ACC112 (cell line): Measurements from ENCODE around the gene VEGFC.
A peak's percentile ranks its signal among the peaks of the same experiment; 100 is the strongest.

Source experiments
- H2AFZ ChIP-seq: fragments of 200-600 bp; sonication (generic); one replicate; pipeline ENCODE4 v1.6.0; 2017; ENCODE audit warnings: antibody characterized with exemption, low read length; ENCODE audit not compliant: unreplicated experiment
- H3K27ac ChIP-seq: fragments of 200-600 bp; sonication (generic); 2 replicates; pipeline ENCODE4 v1.5.1; 2014; ENCODE audit warnings: low read depth, mild to moderate bottlenecking, antibody characterized with exemption, low read length, moderate library complexity
- H3K27me3 ChIP-seq: fragments of 200-600 bp; sonication (generic); 2 replicates; pipeline ENCODE4 v1.6.1; 2014; ENCODE audit warnings: mild to moderate bottlenecking, antibody characterized with exemption, low read length, moderate library complexity, mixed read lengths; ENCODE audit not compliant: insufficient read depth
- H3K36me3 ChIP-seq: fragments of 200-600 bp; sonication (generic); 2 replicates; pipeline ENCODE4 v1.6.1; 2016; ENCODE audit warnings: mild to moderate bottlenecking, antibody characterized with exemption, low read length, moderate library complexity, mixed read lengths; ENCODE audit not compliant: insufficient read depth
- H3K4me1 ChIP-seq: fragments of 200-600 bp; sonication (generic); one replicate; pipeline ENCODE4 v1.6.1; 2016; ENCODE audit warnings: low read length, mixed read lengths; ENCODE audit not compliant: insufficient read depth, unreplicated experiment, control insufficient read depth
- H3K4me3 ChIP-seq: fragments of 200-600 bp; sonication (generic); 2 replicates; pipeline ENCODE4 v1.5.1; 2014; ENCODE audit warnings: mild to moderate bottlenecking, low read depth, low read length
- H3K79me2 ChIP-seq: fragments of 200-600 bp; sonication (generic); one replicate; pipeline ENCODE4 v1.6.0; 2016; ENCODE audit warnings: low read length; ENCODE audit not compliant: control insufficient read depth, unreplicated experiment, insufficient read depth

Gene VEGFC

DNA sequence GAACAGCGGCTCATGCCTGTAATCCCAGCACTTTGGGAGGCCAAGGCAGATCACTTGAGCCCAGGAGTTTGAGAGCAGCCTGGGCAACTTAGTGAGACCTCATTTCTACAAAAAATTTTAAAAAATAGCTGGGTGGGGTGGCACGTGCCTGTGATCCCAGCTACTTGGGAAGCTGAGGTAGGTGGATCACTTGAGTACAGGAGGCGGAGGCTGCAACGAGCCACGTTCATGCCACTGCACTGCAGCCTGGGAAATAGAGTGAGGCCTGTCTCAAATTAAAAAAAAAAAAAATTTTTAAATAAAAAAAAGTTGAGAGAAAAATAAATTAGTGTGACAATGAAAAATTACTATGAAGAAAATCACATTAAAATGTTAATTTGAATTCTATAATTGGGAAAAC is 10.5 kb downstream of the VEGFC start:
- Histone ChIP-seq H3K27ac (peak overlapping the region; percentile 87), H2AFZ (no peak overlapping the region), H3K79me2 (peaks cover 94% of the 10 kb centered on the region)

DNA sequence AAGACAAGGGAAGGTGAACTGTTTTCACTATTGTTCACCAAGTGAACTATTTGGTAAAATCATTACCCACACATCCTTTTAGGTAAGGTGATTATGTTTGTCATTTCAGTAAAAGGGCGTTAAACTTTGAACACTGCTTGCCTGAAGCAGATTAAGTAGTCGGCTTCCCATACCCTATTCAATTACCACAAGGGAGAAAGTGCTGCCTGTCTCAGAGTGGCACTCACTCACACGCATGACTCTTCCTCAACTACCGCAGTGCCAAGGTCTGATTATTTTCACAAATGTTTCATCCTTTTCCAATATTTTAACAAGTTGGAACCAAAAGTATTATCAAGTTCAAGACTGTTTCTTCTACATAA is 11.0 kb downstream of the VEGFC start:
- Histone ChIP-seq H3K4me1 (peaks cover 57% of the 10 kb centered on the region), H3K79me2 (peaks cover 94% of the 10 kb centered on the region), H3K27ac (peak overlapping the region; percentile 87), H2AFZ (no peak overlapping the region), H3K27me3 (no peaks in the 10 kb centered on the region), H3K4me3 (peak overlapping the region; percentile 52), H3K36me3 (no peaks in the 10 kb centered on the region)

More for the DNA sequence above, 10.5 kb downstream of the VEGFC start:
- Histone ChIP-seq H3K27me3 (no peaks in the 10 kb centered on the region), H3K4me3 (peak overlapping the region; percentile 52), H3K36me3 (no peaks in the 10 kb centered on the region), H3K4me1 (peaks cover 61% of the 10 kb centered on the region)

DNA sequence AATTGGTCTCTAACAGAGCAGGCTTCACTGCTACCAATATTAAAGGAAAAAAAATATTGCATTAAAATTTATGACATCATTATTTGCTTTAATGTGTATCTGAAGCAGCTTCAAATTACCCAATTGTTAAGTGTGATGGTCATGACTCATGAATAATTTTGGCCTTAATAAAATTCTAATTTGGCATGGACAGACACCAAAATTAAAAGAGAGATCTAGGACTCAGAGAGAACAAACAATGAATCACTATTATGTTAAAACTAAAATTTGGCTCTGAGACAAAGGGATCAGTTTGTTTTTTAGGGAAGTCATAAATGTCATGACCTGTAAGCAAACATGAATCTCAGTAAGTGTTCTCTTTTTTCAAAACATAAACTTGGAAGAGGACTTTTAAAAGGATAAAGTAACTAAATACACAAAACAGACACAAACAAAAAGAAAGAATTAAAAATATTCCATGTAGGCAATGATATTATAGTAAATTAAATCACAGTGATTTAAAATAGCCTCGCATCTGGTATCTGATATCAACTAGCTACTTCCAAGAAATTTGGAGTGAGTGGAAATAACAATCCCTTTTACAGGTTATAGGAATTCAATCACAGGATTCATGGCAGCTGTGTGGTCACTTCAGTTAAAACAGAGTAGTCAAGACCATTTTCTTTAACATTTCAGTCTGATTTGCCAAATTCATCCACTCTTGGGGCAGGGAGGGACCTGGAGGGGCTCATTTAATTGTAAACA is 11.6 kb downstream of the VEGFC start:
- Histone ChIP-seq H3K79me2 (peaks cover 94% of the 10 kb centered on the region), H3K27ac (peak overlapping the region; percentile 87), H3K36me3 (no peaks in the 10 kb centered on the region), H3K4me3 (peak overlapping the region; percentile 52), H3K27me3 (no peaks in the 10 kb centered on the region), H2AFZ (no peak overlapping the region), H3K4me1 (peaks cover 56% of the 10 kb centered on the region)

DNA sequence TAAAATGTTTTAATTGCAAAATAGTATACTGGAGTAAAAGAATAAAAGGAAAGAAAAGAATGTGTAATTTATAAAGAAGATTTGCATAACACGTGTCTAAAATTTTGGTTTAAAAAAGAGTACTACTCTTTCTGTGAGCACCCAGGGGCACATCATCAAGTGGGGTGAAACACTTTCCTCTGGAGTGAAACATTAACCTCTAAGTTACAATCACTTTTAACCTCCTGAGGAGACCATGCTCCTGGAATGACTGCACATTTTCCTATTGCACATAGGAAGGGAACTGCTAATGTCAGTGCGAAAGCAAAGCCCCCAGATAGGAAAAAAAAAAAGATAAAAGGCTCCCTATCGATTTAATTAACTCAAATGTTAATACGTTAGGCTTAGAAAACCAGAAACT is 13.3 kb downstream of the VEGFC start:
- H2AFZ ChIP-seq: no peak overlapping the region
- no peaks in the 10 kb centered on the region for H3K36me3 ChIP-seq
- no peaks in the 10 kb centered on the region for H3K27me3 ChIP-seq
- peaks cover 96% of the 10 kb centered on the region for H3K79me2 ChIP-seq
- peak overlapping the region; percentile 79 for H3K27ac ChIP-seq
- H3K4me3 ChIP-seq: no peak overlapping the region
- H3K4me1 ChIP-seq: peaks cover 54% of the 10 kb centered on the region

DNA sequence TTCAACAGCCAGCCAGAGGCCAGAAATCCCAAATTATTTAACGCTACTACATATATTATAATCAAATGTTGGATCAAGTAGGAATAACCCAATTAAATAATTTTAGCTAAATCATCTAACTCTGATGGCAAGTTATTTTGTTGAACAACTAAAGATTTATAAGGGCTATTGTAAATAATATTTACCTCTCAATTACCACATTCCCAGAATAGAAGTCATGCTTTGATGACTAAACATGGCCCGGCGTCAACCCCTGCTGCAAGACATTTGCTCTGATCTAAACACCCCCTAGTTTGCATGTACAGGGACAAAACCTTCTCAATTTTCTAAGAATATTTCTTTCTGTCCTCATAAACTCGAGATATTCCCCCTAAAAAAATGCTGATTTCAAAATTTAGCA is 14.2 kb downstream of the VEGFC start:
- no peaks in the 10 kb centered on the region for H3K36me3 ChIP-seq
- peak overlapping the region; percentile 15 for H3K4me3 ChIP-seq
- H3K27ac ChIP-seq: peak overlapping the region; percentile 79
- peaks cover 54% of the 10 kb centered on the region for H3K4me1 ChIP-seq
- H3K79me2 ChIP-seq: peaks cover 93% of the 10 kb centered on the region
- no peaks in the 10 kb centered on the region for H3K27me3 ChIP-seq
- H2AFZ ChIP-seq: no peak overlapping the region

DNA sequence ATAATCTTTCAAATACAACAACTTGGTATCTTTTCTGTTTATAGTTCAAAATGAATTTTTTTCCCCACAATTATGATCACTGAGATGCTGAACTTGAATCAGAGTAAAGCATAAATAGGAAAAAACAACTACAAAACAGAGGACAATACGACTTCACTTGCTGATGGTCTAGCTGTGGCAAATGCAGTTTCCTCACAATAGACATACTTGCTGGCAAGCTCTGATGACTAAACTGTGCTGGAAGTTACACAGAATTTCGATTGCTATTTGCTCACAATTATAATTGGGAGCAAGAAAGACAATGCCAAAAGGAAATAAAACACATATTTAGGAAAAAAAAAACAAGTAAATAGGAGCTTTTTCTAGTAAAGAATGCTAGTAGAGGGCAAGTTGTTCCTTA is 14.7 kb downstream of the VEGFC start:
- Histone ChIP-seq H3K27ac (peak overlapping the region; percentile 79), H3K4me1 (peaks cover 54% of the 10 kb centered on the region), H3K4me3 (peak overlapping the region; percentile 15), H3K36me3 (no peaks in the 10 kb centered on the region), H3K79me2 (peaks cover 93% of the 10 kb centered on the region), H3K27me3 (no peaks in the 10 kb centered on the region), H2AFZ (no peak overlapping the region)

DNA sequence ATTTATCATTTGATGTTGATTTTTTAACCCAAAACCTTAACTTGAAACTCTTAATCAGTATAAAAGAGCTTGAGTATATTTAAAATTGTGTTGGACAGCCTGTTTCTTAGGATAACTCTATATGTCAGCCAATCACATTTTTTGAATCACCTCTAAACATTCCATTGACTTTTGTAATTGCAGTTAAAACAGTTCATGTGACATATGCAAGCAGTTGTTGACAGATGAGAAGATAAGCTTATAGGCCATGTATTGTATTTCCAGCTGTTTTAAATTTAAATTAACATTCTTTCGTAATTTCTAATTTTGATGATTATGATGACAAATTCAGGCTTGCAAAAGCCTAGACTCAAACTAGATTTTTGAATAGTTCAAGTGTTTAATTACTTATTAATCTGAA is 17.4 kb downstream of the VEGFC start:
- Histone ChIP-seq H3K27me3 (no peaks in the 10 kb centered on the region), H3K36me3 (no peaks in the 10 kb centered on the region), H3K4me3 (no peak overlapping the region), H2AFZ (no peak overlapping the region), H3K27ac (peak overlapping the region; percentile 33; the same call in 1 of the 2 replicates), H3K79me2 (peaks cover 95% of the 10 kb centered on the region), H3K4me1 (peaks cover 54% of the 10 kb centered on the region)

DNA sequence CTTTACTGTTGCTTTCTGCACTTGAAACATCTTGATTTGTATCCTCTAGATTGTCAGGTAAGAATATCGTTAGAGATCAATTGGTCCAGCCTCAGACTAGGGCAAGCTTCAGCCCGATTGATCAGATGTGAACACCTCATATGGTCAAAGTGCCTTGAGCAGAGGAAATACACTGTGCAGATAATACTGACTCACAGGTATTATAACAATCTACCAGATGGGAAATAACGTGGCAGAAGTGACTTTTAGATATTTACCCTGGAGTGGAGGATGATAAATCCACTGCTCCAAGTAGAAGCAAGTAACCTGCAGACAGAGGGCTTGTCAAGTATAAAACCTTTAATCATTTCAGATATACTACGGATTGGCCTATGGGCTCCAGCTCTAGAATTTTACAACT is 17.9 kb downstream of the VEGFC start:
- H2AFZ ChIP-seq: no peak overlapping the region
- H3K4me3 ChIP-seq: no peak overlapping the region
- H3K4me1 ChIP-seq: peaks cover 57% of the 10 kb centered on the region
- no peak overlapping the region for H3K27ac ChIP-seq
- no peaks in the 10 kb centered on the region for H3K36me3 ChIP-seq
- H3K27me3 ChIP-seq: no peaks in the 10 kb centered on the region
- H3K79me2 ChIP-seq: peaks cover 96% of the 10 kb centered on the region

DNA sequence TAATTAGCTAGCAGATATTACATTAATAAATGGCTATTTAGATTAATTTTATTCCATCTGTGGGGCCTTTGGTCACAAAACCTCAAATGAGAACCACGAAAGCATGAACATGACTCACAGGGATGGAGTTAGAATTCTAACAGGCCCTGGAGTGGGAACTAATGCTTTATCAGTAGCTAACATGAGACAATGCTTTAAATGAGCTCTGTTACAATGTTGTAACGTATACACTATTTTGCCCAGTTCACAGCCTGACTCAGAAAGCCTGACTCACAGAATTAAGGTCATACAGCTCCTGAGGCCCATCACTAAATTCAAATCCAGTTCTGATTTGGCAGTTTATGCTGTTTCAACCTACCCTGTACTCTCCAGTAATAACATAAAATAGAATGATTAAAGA is 23.2 kb downstream of the VEGFC start:
- H3K4me3 ChIP-seq: no peak overlapping the region
- H2AFZ ChIP-seq: no peak overlapping the region
- H3K36me3 ChIP-seq: peaks cover 16% of the 10 kb centered on the region
- peaks cover 36% of the 10 kb centered on the region for H3K4me1 ChIP-seq
- peak overlapping the region; percentile 95 for H3K27ac ChIP-seq
- peaks cover 90% of the 10 kb centered on the region for H3K79me2 ChIP-seq
- no peaks in the 10 kb centered on the region for H3K27me3 ChIP-seq

DNA sequence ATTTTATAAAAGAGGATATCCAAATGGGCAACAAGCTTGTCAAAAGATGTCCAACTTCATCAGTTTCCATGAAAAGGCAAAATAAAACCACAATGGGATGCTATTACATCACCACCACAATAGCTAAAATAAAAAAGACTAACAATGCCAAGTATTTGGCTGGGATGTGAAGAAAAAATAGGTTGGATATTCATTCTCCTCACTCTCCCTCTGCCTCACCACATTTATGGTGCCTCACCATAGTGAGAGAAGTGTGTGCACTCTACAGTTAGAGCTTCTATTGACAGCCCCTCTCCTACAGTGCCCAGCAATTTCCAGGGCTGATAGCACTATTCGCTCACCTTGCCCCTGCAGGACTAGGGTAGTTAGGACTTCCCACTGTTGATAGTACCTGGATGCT is 25.5 kb downstream of the VEGFC start:
- Histone ChIP-seq H3K4me3 (no peak overlapping the region), H3K27me3 (no peaks in the 10 kb centered on the region), H3K27ac (no peak overlapping the region; the same call in 1 of the 2 replicates), H3K79me2 (peaks cover 94% of the 10 kb centered on the region), H2AFZ (no peak overlapping the region), H3K36me3 (peaks cover 24% of the 10 kb centered on the region), H3K4me1 (peaks cover 53% of the 10 kb centered on the region)

DNA sequence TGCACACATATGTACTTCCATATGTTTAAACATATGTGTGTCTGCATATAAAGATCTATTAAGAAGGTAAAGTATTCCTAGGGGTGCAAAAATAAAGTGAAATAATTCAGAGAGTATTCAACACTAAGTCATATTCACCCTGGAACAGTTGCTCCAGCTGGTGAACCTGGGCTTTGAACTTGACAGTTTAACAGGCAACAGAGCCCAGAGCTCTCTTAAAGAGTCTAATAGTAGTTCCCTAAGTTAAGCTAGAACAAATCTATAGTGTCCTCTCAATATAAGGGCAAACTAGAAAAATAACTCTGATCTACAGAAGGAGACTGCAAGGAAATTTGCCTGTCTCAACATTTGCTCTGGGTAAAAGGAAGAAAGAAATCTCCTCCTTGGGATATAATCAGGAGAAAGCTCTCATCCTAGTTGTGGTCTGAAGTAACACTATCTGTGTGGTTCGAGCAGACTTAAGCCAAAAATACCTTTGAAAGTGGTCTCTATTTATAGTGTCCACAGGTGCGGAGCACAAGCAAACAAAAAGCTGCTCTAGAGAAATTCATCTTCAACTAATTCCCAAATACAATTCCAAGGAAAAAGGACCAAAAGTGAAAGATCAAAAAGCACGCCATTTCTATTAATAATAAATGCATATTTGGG is 29.9 kb downstream of the VEGFC start:
- H3K4me1 ChIP-seq: peaks cover 39% of the 10 kb centered on the region

More for the DNA sequence above, 29.9 kb downstream of the VEGFC start:
- Histone ChIP-seq H3K36me3 (peaks cover 22% of the 10 kb centered on the region), H2AFZ (no peak overlapping the region), H3K4me3 (no peak overlapping the region), H3K27me3 (no peaks in the 10 kb centered on the region), H3K27ac (peak overlapping the region; percentile 5; the same call in 1 of the 2 replicates), H3K79me2 (peaks cover 91% of the 10 kb centered on the region)
